ENCODE data around the gene FGD4. TPM values are rescaled to one million over a fixed set of nuclear protein-coding genes. Genes with fewer than 3 reads are reported as not detected.
"Not testable (repeated sequence)": the region's sequence is repeated elsewhere in the genome, so short reads cannot be mapped to it uniquely, and the experiment has no call there.

FGD4 gene
- total RNA-seq, 1 experiment from 2014 or later, result 13.9 TPM

DNA sequence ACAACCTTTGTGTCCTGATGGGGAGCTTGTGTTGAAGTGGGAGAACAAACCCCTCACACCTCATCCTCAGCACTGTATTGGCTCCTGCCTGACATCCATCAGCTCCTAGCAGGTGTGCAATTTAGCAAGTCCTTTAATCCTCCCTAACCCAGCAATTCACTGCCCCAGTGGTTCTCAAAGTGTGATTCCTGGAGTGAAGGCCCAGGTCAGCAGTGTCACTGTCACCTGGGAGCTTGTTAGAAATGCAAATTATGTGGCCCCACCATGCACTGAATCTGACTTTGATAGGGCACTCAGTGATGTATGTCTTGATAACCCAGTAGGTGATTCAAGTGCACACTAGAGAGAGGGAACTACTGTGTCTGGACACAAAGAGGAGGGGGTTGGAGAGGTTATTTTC lies 133.6 kb downstream of the FGD4 start:
- no peak for DNase-seq (ENCODE audit: low read depth)
- in situ Hi-C loops (cut with HindIII; ENCODE audit: low pct_unique_long_range_greater_than_20kb, low sequenced_read_pairs), result no loop called here

DNA sequence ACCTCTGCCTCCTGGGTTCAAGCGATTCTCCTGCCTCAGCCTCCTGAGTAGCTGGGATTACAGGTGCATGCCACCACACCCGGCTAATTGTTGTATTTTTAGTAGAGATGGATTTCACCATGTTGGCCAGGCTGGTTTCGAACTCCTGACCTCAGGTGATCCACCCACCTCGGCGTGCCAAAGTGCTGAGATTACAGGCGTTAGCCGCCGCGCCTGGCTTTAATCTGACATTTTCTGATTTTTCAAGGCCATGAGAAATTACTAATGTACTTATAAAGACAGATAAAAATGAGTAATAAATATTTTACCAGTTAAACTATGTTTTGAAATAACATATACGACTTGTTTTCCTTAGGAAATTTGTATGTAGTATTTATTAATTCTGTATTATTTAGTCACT lies 134.1 kb downstream of the FGD4 start:
- in situ Hi-C loops (cut with HindIII; ENCODE audit: low pct_unique_long_range_greater_than_20kb, low sequenced_read_pairs); DNase-seq (ENCODE audit: low read depth): not testable (repeated sequence)

GRCh38 chr12:32533971-32534590 lies 134.7 kb downstream of the FGD4 start:
- peak; percentile 92 for DNase-seq (ENCODE audit: low read depth)

GRCh38 chr12:32534698-32535097 lies 135.3 kb downstream of the FGD4 start:
- DNase-seq (ENCODE audit: low read depth), result no peak
- in situ Hi-C loops (cut with HindIII; ENCODE audit: low pct_unique_long_range_greater_than_20kb, low sequenced_read_pairs), result no loop called here

More at GRCh38 chr12:32533971-32534590, 134.7 kb downstream of the FGD4 start:
- in situ Hi-C loops (cut with HindIII; ENCODE audit: low pct_unique_long_range_greater_than_20kb, low sequenced_read_pairs), result no loop called here

- in situ Hi-C loops (cut with HindIII; ENCODE audit: low pct_unique_long_range_greater_than_20kb, low sequenced_read_pairs), result no loop called here
- DNase-seq (ENCODE audit: low read depth), result peak; percentile 49
Measured at GRCh38 chr12:32535288-32535999, 136.1 kb downstream of the FGD4 start.

GRCh38 chr12:32536000-32536345 lies 136.6 kb downstream of the FGD4 start:
- DNase-seq (ENCODE audit: low read depth), result no peak
- in situ Hi-C loops (cut with HindIII; ENCODE audit: low pct_unique_long_range_greater_than_20kb, low sequenced_read_pairs), result no loop called here

DNA sequence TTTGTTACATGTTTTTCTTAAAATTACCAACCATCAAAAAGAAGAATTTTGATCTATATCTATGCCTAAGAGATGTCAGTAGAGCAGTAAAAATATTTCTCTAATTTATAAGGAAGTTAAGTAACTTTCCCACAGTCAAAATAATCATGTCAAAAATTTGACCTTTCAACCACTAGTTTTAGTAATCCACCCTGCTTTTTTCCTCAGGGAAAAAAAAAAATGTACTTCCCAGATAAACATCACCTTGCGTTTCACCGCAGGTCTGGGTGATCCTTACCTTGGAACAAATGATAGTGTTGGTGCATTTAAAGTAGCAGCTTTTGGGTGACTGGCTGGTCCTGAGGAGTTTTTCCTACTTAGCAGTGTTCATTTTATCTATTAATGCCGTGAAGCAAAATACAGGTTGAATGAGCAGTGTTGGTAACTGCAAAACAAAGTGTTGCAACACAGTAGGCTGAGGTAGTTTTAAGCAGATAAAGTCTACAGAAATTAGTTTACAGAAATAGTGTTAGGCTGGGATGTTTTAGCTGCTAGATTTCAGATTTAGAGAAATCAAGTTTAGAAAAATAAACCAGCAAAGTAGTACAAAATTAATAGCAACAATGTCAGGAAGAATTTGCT lies 142.5 kb downstream of the FGD4 start:
- DNase-seq (ENCODE audit: low read depth), result no peak
- in situ Hi-C loops (cut with HindIII; ENCODE audit: low pct_unique_long_range_greater_than_20kb, low sequenced_read_pairs), result no loop called here

GRCh38 chr12:32542428-32543229 lies 143.3 kb downstream of the FGD4 start:
- no peak for DNase-seq (ENCODE audit: low read depth)
- in situ Hi-C loops (cut with HindIII; ENCODE audit: low pct_unique_long_range_greater_than_20kb, low sequenced_read_pairs), result no loop called here

GRCh38 chr12:32544893-32545292 lies 145.5 kb downstream of the FGD4 start:
- in situ Hi-C loops (cut with HindIII; ENCODE audit: low pct_unique_long_range_greater_than_20kb, low sequenced_read_pairs), result no loop called here
- no peak for DNase-seq (ENCODE audit: low read depth)

- DNase-seq (ENCODE audit: low read depth), result no peak
- in situ Hi-C loops (cut with HindIII; ENCODE audit: low pct_unique_long_range_greater_than_20kb, low sequenced_read_pairs), result no loop called here
Measured at GRCh38 chr12:32545413-32545980, 146.1 kb downstream of the FGD4 start.

- no peak for DNase-seq (ENCODE audit: low read depth)
- in situ Hi-C loops (cut with HindIII; ENCODE audit: low pct_unique_long_range_greater_than_20kb, low sequenced_read_pairs), result no loop called here
Measured at GRCh38 chr12:32546272-32546671, 146.9 kb downstream of the FGD4 start.

DNA sequence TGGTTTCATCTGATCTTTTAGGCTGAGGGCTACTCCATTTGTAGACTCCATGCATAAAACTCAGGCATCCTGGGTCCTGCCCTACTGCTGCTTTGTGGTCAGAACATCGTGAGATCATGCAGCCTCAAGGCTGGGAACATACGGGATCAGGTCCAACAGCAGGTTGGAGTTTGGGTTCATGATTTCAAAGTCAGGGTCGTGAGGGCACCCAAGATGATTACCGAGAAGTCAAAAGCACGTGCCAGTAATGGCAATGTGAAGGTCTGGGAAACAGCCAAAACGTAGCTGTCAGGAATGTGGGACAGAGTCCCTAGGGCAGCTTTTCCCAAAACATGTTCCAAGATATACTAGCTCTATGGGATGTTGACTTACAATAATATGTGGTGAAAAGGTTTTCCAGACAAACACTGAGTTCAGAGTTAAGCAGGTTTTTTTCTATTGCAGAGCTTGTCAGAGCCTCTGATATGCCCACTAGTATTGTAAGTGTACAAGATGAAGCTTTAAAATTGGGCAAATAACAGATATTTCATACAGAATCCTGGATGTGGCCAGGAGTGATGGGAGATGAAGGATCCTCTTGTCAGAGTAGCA lies 149.4 kb downstream of the FGD4 start:
- in situ Hi-C loops (cut with HindIII; ENCODE audit: low pct_unique_long_range_greater_than_20kb, low sequenced_read_pairs), result no loop called here
- DNase-seq (ENCODE audit: low read depth), result no peak

DNA sequence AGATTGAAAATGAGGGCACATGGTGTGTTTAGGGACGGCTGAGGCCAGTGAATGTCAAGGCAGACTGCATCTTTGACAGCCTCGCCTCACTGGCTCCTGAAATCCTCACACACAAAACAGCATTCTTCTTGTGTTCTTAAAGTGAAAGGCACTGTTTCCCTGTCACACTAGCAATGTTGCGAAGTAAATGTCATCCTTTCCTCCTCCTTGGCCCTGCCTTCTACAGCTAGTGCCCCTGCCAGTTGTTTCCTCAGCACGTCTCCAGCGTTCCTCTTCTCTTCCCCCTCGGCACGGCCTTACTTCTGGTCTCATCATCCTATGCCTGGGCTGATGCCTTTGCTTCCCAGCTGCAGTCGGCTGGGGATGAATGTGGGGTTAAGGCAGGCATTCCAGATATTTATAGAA lies 150.3 kb downstream of the FGD4 start:
- in situ Hi-C loops (cut with HindIII; ENCODE audit: low pct_unique_long_range_greater_than_20kb, low sequenced_read_pairs), result no loop called here
- DNase-seq (ENCODE audit: low read depth), result no peak

DNA sequence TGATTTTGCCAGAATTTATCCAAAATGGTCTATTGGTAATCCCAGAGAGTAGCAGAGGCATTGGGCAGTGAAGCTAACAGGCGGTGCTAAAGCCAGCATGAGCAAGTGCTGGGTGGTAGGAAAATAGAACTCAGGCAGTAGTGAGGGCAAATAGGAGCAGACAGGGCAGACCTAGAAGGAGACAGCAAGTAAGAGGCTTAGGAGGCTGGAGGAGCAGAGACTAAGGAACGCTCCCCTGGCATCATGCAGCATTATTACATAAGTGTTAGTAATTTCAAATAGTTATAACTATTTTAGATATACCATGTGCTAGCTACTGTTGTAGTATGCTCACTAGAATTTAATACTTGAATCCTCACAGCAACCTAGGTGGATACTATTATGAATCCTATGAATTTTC lies 151.7 kb downstream of the FGD4 start:
- in situ Hi-C loops (cut with HindIII; ENCODE audit: low pct_unique_long_range_greater_than_20kb, low sequenced_read_pairs), result no loop called here
- DNase-seq (ENCODE audit: low read depth), result no peak

GRCh38 chr12:32558903-32559302 lies 159.5 kb downstream of the FGD4 start:
- in situ Hi-C loops (cut with HindIII; ENCODE audit: low pct_unique_long_range_greater_than_20kb, low sequenced_read_pairs), result no loop called here
- no peak for DNase-seq (ENCODE audit: low read depth)

DNA sequence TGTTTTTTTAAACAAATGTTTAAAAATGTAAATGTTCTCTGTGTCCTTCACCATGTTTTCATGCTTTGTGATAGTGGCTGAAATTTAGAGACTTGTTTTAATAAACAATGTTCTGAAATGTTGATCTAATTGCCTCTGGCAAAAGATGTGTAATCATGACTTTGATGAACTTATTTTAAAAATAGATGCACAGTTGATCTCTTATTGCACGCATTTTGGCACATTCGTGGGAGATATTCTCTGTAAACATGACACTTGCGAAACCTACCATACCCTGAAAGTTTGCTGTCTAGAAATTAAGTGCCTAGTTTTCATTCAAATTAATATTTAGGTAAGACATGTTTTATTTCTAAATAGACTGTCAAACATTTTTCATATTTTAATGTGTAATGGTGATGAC lies 160.1 kb downstream of the FGD4 start:
- in situ Hi-C loops (cut with HindIII; ENCODE audit: low pct_unique_long_range_greater_than_20kb, low sequenced_read_pairs), result no loop called here
- DNase-seq (ENCODE audit: low read depth), result no peak

- DNase-seq (ENCODE audit: low read depth), result no peak
- in situ Hi-C loops (cut with HindIII; ENCODE audit: low pct_unique_long_range_greater_than_20kb, low sequenced_read_pairs), result no loop called here
Measured at GRCh38 chr12:32560520-32560919, 161.2 kb downstream of the FGD4 start.

DNA sequence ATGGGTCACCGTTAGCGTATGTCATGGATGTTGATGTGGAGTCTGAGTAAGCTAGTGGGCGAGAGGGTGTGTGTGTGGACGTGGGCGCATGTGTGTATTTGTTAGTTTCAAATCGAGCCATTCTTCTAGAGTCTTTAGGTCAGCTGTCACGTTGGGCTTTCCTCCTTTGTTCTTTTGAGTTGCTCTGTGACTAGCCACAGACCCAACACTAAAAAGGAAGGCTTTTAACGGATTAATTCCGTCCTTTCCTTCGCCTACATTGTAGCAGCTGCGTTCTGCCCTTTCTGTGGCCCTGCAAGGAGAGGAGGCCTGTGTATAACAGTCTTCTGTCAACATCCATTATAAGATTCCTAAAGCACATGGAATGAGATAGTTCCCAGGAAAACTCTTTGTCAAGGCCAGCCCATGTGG lies 162.6 kb downstream of the FGD4 start:
- no peak for DNase-seq (ENCODE audit: low read depth)
- in situ Hi-C loops (cut with HindIII; ENCODE audit: low pct_unique_long_range_greater_than_20kb, low sequenced_read_pairs), result no loop called here
